Peyer's patch (tissue), 4 donors: ENCODE results near the gene SERBP1. TPM values are rescaled to one million over a fixed set of nuclear protein-coding genes. Genes with fewer than 3 reads are reported as not detected.
"Not testable (repeated sequence)": the region's sequence is repeated elsewhere in the genome, so short reads cannot be mapped to it uniquely, and the experiment has no call there.

ENCODE experiments used
- DNase-seq, 3 donors: peaks; one replicate each; pipeline ENCODE4 v3.0.0-alpha.2; 2017 to 2019
- H3K27ac ChIP-seq, 4 donors: fragments of 200-600 bp; sonication (generic); one replicate each; pipeline ENCODE4 v1.5.1; 2016 to 2019
- H3K27me3 ChIP-seq, 2 donors: fragments of 200-600 bp; sonication (generic); one replicate each; pipeline ENCODE4 v1.5.1; 2019
- H3K36me3 ChIP-seq, 3 donors: fragments of 200-600 bp; sonication (generic); one replicate each; pipeline ENCODE4 v1.5.1; 2016 to 2019
- H3K4me1 ChIP-seq, 4 donors: fragments of 200-600 bp; sonication (generic); one replicate each; pipeline ENCODE4 v1.5.1; 2016 to 2019
- H3K4me3 ChIP-seq, 4 donors: fragments of 200-600 bp; sonication (generic); 1 replicate in 3 of 4; 2 replicates in 1 of 4; pipeline ENCODE4 v1.5.1; 2016 to 2019; ENCODE audit warnings: mild to moderate bottlenecking in 1 of 4
- H3K9me3 ChIP-seq, 4 donors: fragments of 200-600 bp; sonication (generic); one replicate each; pipeline ENCODE4 v1.5.1; 2016 to 2019; ENCODE audit warnings: mild to moderate bottlenecking in 1 of 4
- POLR2A ChIP-seq, 2 donors: fragments of 450-650 bp; IDR thresholded peaks; one replicate each; pipeline ENCODE4 v1.5.1; 2017; ENCODE audit warnings: antibody characterized with exemption in 2 of 2, mild to moderate bottlenecking in 2 of 2, moderate library complexity in 2 of 2
- total RNA-seq, 4 donors: library from RNA; depleted of rRNA; stranded (reverse); fragments of >200 nt; gene quantifications; one replicate each; pipeline ENCODE4 v1.1.0, GENCODE V29; 2016
- TF ChIP-seq, protein P1 (sequence below), 6 experiments: fragments of 450-650 bp in 4 of 6; fragments of 200-600 bp in 2 of 6; sonication (generic) in 1 of 6; IDR thresholded peaks; one replicate each; pipeline ENCODE4 v1.5.1; 2017 to 2019; ENCODE audit warnings: antibody characterized with exemption in 6 of 6, mild to moderate bottlenecking in 3 of 6, moderate library complexity in 1 of 6

SERBP1 gene
- total RNA-seq, 4 donors from 2014 or later, result 99.5 to 171 (median 103) TPM

DNA sequence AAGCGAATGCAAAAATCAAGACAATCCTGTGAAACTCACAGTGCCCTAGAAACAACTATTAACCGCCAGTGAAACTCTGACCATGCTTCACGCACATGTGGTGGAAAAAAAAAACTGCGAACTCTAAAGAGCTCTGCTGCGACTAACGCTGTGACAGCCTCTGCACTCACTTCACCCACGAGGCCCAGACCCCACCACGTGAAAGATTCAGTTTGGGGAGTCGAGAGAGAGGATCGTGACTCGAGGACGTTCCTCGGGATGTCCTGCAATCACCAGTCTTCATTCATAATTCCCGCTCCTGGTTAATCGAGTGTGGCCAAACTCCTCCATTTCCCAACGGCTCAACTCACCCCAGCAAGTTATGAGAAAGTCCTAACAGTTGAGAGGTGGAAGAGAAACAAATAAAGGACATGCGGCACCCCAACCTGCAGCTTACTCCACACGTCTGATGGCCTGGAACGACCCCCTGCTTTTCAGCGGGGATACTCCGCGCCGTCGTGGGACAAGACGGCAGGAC lies 1.1 kb downstream of the SERBP1 start:
- H3K27ac ChIP-seq, result peak overlapping the region; percentile 90 to 95 (median 92)
- H3K27me3 ChIP-seq, result no peaks in the 10 kb centered on the region
- no peak for TF ChIP-seq POLR2A (IDR thresholded peaks at IDR 0.05)
- TF ChIP-seq, protein P1, sequence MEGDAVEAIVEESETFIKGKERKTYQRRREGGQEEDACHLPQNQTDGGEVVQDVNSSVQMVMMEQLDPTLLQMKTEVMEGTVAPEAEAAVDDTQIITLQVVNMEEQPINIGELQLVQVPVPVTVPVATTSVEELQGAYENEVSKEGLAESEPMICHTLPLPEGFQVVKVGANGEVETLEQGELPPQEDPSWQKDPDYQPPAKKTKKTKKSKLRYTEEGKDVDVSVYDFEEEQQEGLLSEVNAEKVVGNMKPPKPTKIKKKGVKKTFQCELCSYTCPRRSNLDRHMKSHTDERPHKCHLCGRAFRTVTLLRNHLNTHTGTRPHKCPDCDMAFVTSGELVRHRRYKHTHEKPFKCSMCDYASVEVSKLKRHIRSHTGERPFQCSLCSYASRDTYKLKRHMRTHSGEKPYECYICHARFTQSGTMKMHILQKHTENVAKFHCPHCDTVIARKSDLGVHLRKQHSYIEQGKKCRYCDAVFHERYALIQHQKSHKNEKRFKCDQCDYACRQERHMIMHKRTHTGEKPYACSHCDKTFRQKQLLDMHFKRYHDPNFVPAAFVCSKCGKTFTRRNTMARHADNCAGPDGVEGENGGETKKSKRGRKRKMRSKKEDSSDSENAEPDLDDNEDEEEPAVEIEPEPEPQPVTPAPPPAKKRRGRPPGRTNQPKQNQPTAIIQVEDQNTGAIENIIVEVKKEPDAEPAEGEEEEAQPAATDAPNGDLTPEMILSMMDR (IDR thresholded peaks at IDR 0.05), result no peak
- peaks cover 0 to 24% (median 6%) of the 10 kb centered on the region in 4 donors for H3K4me1 ChIP-seq
- H3K4me3 ChIP-seq, result peak overlapping the region; percentile 72 to 95 (median 85)
- H3K9me3 ChIP-seq, result no peaks in the 10 kb centered on the region
- peak in 1 of 3 donors; percentile 55 for DNase-seq
- H3K36me3 ChIP-seq, result peaks cover 0 to 22% (median 0%) of the 10 kb centered on the region in 3 donors

DNA sequence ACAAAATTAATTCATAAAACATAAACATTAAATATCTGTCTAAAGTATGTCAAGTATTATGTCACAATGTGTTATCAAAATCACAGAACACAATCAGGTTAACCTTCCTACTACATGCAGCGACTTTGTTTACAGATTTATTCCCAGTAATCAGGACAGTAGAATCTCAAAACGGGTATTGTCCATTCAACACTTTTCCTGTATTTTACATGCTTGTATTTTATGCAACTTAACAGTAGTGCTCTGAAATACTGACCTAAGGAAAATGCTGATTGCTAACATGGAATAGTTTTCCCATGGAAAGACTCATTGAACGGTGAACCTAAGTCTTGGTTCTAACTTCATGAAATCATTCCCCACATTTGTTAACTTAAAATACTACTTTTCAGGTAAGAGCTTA lies 2.3 kb downstream of the SERBP1 start:
- Histone ChIP-seq H3K27ac (no peak overlapping the region), H3K27me3 (no peaks in the 10 kb centered on the region), H3K9me3 (no peaks in the 10 kb centered on the region), H3K4me1 (peaks cover 0 to 24% (median 6%) of the 10 kb centered on the region in 4 donors), H3K36me3 (peaks cover 0 to 33% (median 0%) of the 10 kb centered on the region in 3 donors), H3K4me3 (peak overlapping the region; percentile 72 to 95 (median 85))
- no peak for DNase-seq
- no peak for TF ChIP-seq POLR2A (IDR thresholded peaks at IDR 0.05)
- TF ChIP-seq, protein P1 (IDR thresholded peaks at IDR 0.05), result no peak

DNA sequence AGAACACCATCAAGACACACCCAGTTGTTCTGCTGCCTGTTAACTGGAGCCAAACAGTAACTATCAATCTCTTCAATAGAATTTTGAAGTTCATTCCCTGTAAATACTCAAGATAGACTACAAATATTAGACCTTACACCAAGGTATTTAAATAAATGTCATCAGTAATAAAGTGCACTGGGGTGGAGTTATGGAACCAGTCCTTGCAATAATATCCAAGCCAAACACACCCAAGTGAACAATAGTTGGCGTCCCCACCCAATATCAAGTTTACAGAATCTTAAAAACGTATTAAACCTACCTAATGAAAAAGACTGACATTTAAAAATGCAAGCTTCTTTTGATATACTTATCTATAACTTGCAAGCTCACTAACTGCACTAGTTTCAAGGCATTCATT lies 2.7 kb downstream of the SERBP1 start:
- Histone ChIP-seq H3K27ac (no peak overlapping the region), H3K4me3 (peak overlapping the region in 3 of 4 donors; percentile 72 to 95 (median 82)), H3K36me3 (peaks cover 0 to 37% (median 0%) of the 10 kb centered on the region in 3 donors), H3K27me3 (no peaks in the 10 kb centered on the region), H3K4me1 (peaks cover 0 to 24% (median 6%) of the 10 kb centered on the region in 4 donors), H3K9me3 (no peaks in the 10 kb centered on the region)
- TF ChIP-seq POLR2A (IDR thresholded peaks at IDR 0.05), result no peak
- TF ChIP-seq, protein P1 (IDR thresholded peaks at IDR 0.05), result no peak
- DNase-seq, result no peak

DNA sequence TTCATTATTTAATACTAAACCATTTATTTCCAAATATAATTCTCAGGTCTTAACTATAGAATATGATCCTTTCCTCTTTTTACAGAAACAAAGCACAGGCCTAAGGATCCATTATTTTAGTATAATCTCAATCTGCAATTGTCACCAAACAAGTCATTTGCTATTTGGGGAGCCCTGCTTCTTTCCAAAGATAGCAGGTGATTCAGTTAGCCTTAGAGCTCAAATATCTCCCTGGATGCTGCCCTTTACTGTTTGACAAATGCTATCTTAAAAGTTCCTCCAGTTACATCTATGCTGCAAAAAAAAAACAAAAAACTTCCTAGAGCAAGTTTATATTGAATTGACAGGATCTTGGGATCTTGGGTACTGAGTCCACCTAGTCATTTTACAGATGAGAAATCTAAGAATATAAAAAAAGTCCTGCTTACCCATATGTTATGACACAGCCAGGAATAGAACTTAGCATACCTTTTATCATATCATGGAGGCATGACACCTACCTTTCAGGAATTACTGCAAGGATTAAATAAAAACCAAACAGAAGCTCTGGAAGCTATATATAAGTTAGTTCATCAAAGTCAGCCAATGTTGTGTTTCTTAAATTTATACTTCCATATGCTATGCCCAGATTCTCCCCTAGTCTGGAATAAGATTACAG lies 9.2 kb downstream of the SERBP1 start:
- no peak for DNase-seq
- Histone ChIP-seq H3K27ac (no peak overlapping the region), H3K9me3 (no peaks in the 10 kb centered on the region), H3K36me3 (peaks cover 0 to 96% (median 0%) of the 10 kb centered on the region in 3 donors), H3K4me1 (no peaks in the 10 kb centered on the region), H3K4me3 (no peak overlapping the region), H3K27me3 (no peaks in the 10 kb centered on the region)
- TF ChIP-seq, protein P1 (IDR thresholded peaks at IDR 0.05), result no peak
- no peak for TF ChIP-seq POLR2A (IDR thresholded peaks at IDR 0.05)

- TF ChIP-seq POLR2A (IDR thresholded peaks at IDR 0.05), result no peak
- TF ChIP-seq, protein P1 (IDR thresholded peaks at IDR 0.05), result no peak
- H3K9me3 ChIP-seq, result no peaks in the 10 kb centered on the region
- no peak overlapping the region for H3K4me3 ChIP-seq
- no peaks in the 10 kb centered on the region for H3K4me1 ChIP-seq
- H3K27ac ChIP-seq, result no peak overlapping the region
- no peak for DNase-seq
- H3K36me3 ChIP-seq, result peaks cover 0 to 96% (median 0%) of the 10 kb centered on the region in 3 donors
- H3K27me3 ChIP-seq, result no peaks in the 10 kb centered on the region
Observed at GRCh38 chr1:67418839-67419586, 11.2 kb downstream of the SERBP1 start.

DNA sequence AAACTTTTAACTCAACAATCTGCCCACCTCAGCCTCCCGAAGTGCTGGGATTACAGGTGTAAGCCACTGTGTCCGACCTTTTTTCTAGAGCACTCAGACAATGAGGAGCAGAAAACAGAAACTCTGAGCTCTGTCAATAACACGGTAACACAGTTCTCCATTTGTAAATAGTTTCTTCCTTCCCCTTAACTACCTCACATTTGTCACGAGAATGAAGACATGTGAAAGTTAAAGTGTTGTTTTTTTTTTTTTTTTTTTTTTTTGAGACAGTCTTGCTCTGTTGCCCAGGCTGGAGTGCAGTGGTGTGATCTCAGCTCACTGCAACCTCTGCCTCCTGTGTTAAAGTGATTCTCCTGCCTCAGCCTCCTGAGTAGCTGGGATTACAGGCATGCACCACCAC lies 12.5 kb downstream of the SERBP1 start:
- not testable (repeated sequence) for H3K4me3 ChIP-seq, H3K27me3 ChIP-seq, DNase-seq, H3K9me3 ChIP-seq, H3K27ac ChIP-seq, H3K4me1 ChIP-seq
- peaks cover 0 to 96% (median 0%) of the 10 kb centered on the region in 3 donors for H3K36me3 ChIP-seq
